ENCODE data around the gene ZEB2.

GRCh38 chr2:144522176-144522896, 2.4 kb upstream of the ZEB2 start:
- TF ChIP-seq CTCF (IDR thresholded peaks at IDR 0.05; ENCODE audit: low read depth, low read length, missing input control) (no peak), TAF1 (conservative IDR thresholded peaks at IDR 0.05) (no peak), FOXA1 (IDR thresholded peaks at IDR 0.05) (no peak), JUND (IDR thresholded peaks at IDR 0.05) (no peak)
- TF ChIP-seq, protein P1, sequence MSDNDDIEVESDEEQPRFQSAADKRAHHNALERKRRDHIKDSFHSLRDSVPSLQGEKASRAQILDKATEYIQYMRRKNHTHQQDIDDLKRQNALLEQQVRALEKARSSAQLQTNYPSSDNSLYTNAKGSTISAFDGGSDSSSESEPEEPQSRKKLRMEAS (IDR thresholded peaks at IDR 0.05): no peak
